IPS-NIHi11 (cell line): ENCODE results near the gene SNTB2.

Source experiments
- DNase-seq: peaks from one replicate; pipeline ENCODE4 v3.0.0; 2012; ENCODE audit warnings: mixed read lengths, low spot score

SNTB2 gene

DNA sequence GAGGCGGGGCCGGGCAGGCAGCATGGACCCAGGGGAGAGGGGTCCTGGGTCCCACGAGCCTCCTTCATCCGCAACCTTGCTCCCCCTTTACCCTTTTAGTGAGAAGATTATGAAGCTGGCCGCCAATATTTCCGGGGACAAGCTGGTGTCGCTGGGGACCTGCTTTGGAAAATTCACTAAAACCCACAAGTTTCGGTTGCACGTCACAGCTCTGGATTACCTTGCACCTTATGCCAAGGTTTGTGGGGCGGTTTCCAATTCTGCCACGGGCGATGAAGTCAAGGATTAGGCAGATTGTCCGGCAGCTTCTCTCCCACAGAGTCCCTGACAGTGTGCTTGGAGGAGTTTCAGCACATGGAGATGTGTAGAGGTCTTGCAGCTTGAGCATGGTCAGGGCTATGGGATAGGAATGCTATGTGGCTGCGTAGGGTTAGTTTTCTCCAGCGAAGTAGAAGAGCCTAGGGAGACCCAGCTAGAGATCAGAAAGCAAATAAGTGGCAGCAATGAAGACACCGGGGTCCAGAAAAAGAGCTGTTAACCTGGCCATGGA is 153.2 kb downstream of the SNTB2 start:
- DNase-seq, result no peak

DNA sequence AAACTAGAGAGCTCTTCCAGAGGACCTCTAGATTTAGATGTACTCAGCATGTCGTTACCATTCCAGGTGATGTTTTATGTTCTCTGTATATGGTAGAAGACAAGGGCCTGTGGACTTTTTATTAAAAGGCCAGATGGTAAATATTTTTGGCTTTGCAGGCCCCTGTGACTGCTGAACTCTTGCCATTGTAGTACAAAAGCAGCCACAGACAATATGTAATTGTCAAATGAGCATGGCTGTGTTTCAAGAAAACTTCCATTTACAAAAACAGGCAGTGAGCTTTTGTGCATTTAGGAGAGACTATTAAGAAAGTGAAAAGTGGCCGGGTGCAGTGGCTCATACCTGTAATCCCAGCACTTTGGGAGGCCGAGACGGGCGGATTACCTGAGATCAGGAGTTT is 157.2 kb downstream of the SNTB2 start:
- DNase-seq, result no peak

DNA sequence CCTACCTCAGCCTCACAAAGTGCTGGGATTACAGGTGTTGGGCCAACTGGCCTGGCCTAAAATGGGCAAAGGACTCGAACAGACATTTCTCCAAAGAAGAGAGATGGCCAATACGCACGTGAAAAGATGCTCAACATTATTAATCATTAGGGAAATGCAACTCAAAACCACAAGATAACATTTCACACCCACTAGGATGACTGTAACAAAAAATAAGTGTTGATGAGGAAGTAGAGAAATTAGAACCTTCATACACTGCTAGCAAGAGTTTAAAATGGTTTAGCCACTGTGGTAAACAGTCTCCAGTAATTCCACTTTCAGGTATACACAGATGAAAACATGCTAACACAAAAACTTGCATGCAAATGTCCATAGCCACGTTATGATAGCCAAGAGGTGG is 159.0 kb downstream of the SNTB2 start:
- no peak for DNase-seq

DNA sequence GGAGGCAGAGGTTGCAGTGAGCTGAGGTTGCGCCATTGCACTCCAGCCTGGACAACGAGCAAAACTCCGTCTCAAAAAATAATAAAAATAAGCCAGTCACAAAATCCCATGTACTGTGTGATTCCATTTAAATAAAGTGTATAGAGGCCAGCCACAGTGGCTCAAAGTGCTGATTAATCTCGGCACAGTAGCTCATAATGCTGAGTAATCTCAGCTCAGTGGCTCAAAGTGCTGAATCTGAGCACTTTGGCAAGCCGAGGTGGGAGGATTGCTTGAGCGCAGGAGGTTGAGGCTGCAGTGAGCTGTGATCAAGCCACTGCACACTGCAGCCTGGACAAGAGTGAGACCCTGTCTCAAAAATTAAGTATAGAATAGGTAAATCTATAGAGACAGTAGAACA is 159.7 kb downstream of the SNTB2 start:
- no peak for DNase-seq

DNA sequence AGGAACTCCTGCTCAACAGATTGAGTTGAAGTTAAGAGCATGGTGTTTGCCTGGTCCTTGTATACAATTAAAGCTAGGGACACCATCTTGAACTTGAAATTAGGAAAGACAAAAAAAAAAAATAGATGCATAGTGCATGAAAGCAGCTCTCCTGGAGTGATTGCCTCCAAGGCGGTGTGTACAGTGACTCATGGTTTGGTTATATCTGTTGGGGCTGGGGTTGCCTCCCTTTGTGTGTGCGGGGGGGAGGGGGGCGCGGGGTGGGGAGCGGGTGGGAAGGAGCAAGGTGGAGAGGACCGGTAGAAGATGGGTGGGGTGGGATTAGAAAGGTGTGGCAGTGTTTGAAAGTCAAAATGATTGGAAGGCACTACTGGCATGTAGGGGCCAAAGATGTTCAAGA is 161.3 kb downstream of the SNTB2 start:
- no peak for DNase-seq

DNA sequence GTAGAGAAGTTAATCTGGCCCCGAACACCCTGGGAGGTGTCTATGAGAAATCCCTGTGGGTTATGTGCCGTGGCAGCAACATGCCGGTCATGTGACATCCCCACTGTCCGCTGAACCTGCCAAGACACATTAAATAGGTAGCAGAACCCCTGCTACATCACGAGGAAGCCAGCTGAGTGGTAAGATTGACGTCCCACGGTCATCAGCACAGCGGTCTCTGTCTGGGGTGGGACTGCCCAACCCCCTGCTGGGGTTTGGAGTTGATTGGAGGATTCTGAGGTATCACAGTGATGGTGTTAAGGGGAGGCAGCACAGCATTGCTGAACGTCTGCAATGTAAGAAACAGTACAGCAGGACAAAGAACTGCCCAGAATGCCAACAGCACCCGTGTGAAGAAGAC is 162.6 kb downstream of the SNTB2 start:
- DNase-seq, result no peak

DNA sequence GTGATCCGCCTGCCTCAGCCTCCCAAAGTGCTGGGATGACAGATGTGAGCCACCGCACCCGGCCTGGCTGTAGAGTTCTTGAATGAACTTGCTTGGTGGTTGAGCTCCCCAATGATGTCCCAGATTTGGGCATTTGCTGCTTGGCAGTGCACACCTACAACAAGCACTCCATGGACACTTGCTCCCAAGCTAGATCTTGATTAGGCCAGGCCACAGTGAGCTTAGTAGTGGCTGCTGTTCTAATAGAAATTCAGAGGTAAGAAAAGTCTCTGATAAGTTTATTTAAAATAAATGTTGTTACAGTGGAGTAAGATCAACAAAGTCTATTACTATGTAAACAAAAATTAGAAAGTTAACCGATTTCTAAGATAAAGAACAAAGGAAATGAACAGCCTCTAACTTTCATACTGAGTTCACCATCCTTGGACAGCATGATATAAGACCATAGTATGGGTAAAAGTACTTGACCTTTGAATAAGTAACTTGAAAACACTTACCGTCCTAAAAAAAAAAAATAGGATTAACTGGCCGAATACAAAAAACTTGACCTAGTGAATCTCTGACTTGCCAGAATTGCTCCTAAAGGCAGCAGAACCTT is 163.7 kb downstream of the SNTB2 start:
- no peak for DNase-seq

DNA sequence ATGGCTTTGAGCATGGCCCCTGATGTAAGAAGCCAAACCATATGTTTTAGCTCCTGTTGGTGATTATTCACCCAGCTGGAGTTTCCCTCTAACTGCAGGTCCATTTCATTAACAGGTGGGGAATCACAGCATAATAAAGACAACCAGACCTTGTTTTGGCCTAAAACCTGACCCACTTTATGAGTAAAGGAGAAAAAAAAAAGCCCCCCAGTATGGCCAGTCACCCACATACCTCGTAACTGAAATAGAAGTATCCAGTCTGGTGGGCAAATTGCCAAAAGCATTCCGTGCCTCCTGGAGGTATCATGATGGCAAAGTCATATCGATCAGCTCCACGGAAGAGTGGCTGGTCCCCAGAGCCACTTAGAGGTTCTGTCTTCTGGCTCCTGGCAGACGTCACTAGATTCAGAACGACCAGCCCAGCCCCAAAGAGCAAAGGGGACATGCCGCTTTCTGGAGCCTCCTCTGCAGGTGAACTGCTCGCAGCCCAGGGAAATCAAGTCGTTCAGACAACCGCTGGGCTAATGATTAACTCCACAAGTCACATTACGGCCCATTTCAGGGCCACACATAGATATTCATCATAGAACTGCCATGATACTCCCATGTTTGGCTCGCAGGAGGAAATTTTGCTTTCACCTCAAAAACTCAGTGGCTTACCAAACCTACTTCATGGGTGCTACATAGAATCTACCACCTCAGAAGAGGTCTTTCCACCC is 164.5 kb downstream of the SNTB2 start, which contains the start of gene TMED6:
Gene TMED6, minus strand, starts transcription at position 478 of the 719 bp plus-strand sequence. Its CDS starts 33 bp downstream, at position 445.
- no peak for DNase-seq
